GM21576 (cell line): ENCODE measurements around the gene FGD5.

Source experiments
- ATAC-seq: cut with Tn5 transposase; IDR thresholded peaks from one replicate; pipeline ENCODE4 v1.9.1; 2021; ENCODE audit warnings: mild to moderate bottlenecking, moderate library complexity; ENCODE audit not compliant: unreplicated experiment

The FGD5 gene, protein sequence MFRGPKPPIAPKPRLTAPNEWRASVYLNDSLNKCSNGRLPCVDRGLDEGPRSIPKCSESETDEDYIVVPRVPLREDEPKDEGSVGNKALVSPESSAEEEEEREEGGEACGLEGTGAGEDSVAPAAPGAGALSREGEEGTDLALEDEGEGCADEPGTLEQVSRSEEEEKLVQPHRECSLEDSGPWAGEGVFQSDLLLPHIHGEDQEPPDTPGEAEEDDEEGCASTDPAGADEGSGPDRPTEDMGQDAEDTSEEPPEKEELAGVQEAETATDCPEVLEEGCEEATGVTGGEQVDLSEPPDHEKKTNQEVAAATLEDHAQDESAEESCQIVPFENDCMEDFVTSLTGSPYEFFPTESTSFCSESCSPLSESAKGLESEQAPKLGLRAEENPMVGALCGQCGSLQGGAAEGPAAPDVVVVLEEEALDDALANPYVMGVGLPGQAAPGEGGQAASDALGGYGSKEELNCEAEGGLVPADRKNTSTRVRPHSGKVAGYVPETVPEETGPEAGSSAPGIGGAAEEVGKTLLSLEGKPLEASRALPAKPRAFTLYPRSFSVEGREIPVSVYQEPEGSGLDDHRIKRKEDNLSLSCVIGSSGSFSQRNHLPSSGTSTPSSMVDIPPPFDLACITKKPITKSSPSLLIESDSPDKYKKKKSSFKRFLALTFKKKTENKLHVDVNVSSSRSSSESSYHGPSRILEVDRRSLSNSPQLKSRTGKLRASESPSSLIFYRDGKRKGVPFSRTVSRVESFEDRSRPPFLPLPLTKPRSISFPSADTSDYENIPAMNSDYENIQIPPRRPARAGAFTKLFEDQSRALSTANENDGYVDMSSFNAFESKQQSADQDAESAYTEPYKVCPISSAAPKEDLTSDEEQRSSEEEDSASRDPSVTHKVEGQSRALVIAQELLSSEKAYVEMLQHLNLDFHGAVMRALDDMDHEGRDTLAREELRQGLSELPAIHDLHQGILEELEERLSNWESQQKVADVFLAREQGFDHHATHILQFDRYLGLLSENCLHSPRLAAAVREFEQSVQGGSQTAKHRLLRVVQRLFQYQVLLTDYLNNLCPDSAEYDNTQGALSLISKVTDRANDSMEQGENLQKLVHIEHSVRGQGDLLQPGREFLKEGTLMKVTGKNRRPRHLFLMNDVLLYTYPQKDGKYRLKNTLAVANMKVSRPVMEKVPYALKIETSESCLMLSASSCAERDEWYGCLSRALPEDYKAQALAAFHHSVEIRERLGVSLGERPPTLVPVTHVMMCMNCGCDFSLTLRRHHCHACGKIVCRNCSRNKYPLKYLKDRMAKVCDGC (N-terminal part only)

DNA sequence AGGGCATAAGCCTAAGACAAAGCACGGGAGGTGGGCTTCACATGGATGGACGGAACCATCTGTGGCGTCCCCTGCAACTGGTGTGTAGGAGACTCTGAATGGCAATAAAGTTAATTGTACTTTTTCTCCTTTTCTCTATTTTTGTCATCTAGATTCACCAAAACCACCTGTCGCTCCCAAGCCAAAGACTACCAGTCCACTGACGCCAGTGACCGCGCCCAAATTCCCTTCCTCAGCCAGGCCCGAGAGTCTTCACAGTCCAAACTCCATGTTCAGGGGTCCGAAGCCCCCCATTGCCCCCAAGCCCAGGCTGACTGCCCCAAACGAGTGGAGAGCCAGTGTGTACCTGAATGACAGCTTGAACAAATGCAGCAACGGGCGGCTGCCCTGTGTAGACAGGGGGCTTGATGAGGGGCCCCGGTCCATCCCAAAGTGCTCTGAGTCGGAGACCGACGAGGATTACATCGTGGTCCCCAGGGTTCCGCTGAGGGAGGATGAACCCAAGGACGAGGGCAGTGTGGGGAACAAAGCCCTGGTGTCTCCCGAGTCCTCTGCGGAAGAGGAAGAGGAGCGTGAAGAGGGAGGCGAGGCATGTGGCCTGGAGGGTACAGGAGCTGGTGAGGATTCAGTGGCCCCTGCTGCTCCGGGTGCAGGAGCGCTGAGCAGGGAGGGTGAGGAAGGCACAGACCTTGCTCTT lies at the start of gene FGD5:
Gene FGD5, plus strand, starts transcription at position 159 of the 697 bp plus-strand sequence. Its CDS starts 110 bp downstream, at position 269.
- no peak for ATAC-seq

DNA sequence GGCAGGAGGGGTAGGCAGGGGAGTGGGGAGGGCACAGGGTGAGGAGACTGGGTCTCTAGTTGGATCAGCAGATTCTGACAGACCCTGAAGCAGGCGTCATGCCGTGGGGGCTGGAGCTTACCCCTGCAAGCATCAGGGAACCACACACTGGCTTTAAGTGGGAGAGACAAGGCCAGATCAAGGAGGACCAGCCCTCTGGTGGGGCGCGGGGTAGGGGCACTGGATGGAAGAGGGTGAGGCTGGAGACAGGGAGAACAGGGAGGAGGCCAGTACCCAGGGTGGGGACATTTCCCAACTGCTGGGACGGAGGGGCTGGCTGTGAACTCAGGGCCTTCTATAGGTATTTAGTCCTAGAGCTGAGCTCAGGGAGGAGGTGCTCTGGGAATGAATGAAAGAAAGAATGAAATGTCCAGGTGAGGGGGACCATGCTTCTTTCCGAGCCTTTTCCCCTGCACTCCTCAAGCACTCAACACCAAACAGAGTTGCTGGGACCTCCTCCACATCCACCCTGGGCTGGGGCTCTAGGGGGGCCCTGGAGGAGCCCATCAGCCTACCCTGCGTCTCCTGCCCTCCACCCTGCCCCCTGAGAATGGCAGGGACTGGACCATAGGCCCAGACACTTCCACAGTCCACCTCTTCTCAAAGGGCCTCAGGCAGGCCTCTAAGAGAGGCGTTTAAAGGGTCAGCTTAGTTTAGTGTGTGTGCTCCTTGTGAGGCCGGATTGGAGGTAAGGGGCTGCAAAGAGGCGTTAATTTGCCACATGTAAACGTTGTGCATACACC lies 49.0 kb upstream of the FGD5 start:
- no peak for ATAC-seq

DNA sequence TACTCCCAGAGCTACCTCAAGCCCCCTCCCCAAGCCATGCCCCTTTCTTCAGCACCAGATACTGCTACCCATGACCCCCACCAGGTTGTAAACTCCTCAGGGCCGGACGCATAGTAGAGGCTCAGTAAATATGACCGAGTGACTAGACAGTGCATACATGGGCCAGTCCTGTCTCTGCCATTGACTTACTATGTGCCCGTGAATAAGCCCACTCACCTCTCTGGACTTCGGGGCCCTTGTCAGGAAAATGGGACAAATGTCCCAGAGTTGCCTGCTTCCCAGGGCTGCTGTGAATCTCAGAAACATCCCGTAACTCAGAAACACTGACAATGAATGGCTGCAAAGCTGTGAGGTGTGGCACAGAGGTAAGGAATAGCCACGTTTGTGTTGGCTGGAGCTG lies 48.2 kb upstream of the FGD5 start:
- no peak for ATAC-seq

DNA sequence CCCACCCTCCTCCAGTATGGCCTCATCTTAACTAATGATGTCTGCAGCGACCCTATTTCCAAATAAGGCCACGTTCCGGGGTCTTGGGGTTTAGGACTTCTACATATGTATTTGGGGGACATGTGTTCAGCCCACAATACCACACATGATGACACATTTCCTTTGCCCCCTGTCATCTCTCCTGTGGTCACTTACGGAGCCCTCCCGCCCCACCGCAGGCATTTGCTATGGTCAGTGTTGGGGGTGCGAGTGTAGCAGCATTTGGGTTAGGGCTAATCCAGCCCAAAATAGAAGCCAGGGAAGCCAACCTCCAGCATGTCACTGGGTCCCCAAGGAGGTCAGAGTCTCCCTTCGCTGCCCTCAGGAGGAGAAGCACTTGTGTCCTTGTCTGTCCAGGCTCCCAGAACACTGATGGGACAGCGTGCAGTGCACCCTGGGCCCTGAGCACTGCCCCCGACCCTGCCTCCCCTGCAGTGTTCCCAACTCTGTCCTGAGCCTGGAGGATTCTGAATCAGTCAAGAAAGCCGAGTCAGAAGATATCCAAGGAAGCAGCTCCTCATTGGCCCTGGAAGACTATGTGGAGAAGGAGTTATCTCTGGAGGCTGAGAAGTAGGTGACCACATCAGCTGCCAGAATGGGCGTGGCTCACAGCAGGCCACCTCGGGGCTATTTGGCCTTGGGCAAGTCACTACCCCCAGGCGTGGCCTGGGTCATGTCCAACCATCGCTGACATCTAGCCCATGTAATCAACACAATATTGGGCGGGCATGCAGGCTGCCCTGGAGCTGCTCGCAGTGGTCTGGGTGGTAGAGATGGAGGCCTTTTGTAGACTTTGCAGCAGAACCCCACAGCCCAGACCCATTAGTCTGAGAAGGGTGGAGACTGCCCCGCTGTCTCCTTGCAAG lies 46.9 kb upstream of the FGD5 start:
- no peak for ATAC-seq

DNA sequence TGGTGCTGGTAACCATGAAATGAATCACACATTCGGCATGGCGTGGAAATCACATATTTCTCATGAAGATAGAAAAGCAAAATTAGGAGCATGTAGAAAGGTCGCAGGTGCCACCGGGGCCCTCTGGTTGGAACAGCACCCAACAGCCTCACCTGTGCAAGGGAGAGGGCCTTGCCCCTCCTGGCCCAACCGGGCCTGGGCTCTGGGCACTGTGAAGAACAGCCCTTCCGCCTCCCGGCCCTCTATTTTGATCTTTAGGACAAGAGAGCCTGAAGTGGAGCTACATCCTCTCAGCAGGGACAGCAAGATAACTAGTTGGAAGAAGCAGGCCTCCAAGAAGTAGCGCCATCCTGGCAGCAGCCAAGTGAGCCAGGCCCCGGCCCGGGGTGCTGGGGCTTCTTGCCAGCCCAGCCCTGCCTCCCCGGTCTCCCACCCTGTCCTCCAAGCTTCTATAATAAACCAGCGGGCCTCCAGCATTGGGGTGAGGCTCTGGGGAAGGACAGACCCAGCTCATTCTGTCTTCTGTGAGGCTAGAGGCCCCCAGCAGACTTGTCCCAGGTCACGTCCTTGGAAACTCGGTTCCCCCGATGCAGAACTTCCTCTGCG lies 46.1 kb upstream of the FGD5 start:
- ATAC-seq: no peak

DNA sequence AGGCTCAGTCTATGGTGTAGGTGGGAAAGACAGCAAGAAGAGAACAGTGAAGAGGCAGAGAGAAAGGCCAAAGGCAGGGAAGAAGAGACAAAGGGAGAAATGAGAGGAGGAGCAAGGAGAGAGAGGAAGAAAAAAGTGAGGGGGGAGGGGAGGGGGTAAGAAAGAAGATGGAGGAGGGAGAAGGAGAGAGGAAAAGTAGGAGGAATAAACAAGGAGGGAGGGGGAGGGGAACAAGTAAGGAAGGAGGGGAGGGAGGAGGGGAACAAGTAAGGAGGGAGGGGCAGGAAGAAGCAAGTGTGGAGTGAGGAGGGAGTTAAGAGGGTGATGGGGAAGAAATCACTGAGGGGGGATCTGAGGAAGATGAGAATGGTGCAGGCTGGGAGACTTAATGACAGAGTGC lies 45.5 kb upstream of the FGD5 start:
- ATAC-seq: no peak

DNA sequence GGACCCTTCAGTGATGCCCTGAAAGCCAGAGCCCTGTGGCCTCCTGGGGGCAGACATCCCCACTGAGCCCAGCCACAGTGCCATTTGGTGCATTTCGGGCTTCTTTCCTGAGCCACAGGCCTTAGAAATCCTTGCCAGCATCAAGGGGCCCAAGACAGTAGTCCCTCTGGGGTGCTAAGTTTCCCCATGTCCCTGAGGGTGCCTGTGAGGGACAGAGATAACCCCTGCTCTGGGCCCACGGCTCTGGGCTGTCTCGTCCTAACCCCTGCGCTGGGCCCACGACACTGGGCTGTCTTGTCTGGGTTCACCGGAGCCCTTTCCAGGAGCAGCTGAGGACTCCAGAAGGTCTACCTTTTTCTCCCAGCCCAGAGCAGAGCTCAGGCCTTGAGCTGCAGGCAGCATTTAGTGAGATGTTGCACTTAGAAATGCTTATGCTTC lies 45.1 kb upstream of the FGD5 start:
- no peak for ATAC-seq

DNA sequence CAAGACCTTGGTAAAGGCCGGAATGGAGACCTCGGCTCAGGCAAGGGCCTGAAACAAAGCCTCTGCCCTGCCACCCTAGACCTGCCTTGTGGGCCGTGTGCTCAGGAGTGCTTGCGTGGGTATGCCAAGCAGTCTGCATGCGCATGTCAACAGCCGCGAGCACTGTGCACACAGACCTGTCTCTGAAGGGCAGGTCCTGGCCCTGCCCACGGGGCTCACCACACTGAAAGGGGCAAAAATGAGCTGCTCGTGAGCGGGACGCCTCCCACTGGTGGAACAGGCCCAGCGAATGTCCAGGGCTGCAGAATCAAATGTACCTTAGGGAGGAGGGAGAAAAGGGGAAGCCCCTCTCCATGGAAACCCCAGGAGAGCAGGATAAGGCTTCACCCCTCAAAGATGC lies 44.3 kb upstream of the FGD5 start:
- ATAC-seq: no peak

DNA sequence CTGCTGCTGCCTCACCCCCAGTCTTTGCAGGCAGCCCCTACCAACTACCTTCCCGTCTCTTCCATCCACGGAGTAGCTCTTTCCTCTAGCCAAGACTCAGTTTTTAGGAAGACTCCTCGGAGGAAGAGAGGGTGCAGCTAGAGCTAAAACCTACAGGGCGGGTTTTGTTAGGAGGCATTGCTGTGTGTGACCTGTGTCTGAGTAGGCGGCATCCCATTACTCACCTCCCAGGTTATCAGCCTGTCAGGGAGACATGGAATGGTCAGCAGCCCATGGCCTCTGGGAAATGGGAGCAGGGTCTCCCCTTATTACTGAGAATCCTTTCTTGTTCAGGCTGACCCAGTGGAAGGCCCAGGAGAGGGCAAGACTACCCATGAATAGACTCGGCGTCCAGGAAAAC lies 43.8 kb upstream of the FGD5 start:
- ATAC-seq: no peak

DNA sequence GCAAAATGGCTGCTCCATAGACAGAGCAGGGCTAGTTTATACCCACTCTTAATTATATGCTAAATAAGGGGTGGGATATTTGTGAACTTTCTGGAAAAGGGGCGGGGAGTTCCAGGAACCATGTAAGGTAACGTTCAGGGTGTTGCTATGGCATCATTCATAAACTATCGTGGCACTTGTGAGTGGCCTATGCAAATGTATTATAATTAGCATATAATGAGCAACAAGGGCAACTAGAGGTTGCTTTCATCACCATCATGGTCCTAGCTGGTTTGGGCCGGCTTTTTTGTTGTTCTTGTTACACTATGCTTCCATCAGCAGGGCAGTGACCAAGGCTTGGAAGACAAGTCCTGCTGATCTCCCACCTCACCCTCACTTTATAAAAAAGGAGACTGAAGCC lies 43.2 kb upstream of the FGD5 start:
- ATAC-seq: no peak

DNA sequence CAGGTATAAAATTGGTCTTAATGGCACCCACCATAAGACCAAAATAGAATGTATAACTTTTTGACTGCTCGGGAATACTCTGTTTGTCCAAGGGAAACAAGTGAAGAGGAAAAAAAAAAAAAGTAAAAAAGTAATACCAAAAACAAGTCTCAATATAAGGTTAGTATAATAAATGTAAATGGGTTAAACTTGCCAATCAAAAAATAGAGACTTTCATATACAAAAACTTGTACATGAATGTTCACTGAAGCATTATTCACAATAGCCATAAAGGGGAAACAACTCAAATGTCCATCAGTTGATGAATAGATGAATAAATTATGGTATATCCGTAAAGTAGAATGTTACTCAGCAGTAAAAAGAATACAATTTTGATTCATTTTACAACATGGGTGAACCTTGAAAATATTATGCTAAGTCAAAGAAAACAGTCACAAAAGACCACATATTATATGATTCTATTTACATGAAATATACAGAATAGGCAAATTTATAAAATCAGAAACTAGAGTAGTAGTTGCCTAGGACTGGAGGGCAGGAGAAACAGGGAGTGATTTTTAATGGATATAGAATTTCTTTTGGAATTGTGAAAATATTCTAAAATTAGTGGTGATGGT lies 39.6 kb upstream of the FGD5 start:
- no peak for ATAC-seq

DNA sequence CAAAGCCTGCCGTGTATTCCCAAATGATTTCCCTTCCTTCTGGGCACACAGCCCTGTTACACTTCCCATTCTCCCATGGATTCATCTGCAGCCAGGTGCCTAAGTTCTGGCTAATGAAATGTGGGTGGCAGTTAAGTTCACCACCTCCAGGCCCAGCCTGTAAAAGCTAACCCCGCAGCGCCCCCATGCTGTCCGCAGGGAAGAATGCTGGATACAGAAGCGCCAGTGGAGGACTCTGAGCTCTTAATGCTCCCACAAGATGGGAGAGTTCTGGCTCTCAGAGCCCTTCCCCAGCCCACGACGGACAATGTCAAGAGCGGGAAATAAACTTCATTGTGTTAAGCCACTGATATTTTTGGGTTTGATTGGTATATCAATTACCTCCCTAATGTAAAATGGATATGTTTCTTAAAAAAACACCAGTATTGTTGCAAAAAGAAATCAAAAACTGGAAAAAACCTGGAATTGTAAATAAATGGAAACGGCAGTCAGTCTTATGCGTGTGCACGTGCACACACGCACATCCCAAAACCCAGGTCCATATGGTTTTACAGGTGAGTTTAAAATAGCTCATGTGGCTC lies 37.7 kb upstream of the FGD5 start:
- ATAC-seq: peak; percentile 90

DNA sequence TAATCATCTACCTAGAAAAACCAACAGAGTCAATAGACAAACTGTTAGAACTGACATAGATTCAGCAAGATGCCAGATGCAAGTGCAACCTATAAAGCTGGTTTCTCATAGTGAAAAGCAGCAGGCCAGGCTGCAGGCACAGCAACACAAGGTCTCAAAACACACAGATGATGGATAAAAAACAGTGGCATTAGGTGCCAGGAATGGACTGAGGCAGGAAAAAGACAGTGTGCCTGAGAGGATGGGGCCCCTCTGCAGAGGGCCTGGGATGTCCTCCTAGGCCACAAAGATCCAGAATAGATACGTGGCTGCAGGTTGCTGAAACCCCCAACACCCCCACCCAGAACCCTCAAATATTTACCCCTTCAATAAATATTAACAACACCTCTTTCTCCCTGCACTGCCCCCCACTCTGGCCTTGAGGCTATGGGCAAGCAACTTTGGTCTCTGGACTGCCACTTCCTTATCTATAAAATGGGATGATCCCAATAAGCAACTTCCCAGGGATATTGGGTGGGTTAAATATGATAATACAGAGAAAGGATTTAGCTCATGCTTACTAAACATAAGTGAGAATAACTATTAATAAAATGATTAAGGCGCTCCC lies 35.2 kb upstream of the FGD5 start:
- no peak for ATAC-seq

DNA sequence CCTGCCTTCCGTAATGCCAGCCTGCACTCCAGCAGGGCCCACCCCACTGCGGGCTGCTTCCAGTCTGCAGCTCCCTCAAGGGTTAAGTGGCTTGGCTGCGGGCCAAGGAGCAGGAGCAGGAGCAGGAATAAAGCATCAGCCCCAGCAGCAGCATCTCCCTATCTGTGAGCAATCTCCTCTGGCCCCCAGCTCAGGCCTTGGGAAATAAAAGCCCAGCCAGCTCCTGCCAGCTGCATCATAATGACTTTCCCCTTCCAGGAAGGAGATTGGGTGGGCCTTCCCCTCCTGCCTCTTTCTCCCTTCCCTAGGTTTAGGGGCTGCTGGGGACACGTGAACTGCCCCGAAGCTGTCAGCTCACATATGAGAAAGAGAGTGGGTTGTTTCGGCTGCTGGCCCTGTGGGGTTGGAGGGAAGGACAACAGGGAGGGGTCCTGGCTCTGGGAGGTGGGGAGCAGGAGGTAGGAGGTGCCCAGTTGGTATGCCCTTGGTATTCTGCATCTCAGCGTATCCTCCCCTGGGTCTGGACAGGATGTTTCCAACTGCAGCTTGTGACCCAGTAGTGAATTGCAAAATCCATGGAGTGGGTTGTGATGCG lies 34.6 kb upstream of the FGD5 start:
- ATAC-seq: no peak

DNA sequence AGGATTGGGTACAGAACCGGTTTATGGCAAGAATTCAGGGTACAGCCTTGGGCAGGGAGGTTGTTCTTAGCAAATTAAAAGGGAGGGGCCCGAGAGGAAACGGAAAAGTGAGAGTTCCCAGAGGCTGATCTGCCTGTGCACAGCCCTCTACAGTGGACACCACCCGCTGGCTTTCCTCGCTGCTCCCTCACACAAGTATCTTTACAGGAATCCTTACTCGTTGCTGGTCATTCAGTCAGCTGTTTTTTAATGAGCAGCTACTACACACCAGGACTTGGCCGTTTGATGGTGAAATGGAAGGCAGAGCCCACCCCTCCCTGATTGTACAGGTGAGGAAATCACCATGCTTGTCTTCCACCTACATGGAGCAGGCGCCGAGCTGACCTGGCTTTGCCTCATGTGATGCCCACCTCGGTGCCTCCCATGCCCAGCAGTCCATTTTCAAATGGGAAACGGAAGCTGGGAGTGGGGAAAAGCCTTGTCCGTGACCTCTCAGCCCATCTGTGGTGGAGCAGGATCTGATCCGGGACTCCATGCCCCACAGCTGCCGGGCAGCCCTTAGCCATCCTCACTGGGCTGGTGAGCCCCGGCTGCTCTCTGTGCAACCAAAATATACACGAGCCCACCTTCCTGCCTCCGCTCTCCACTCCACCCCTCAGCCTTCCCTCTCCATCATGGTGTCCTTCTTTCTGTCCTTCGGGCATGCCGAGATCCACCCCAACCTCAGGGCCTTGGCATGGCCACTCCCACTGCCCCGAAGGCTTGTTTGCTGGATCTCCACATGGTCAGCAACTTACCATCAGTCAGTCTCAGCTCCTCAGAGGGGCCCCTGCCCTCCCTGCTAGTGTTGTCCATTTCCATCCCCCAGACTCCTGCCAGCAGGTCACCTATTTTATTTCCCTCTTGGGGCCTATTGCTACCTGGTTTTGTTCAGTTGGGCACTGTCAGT lies 33.3 kb upstream of the FGD5 start:
- no peak for ATAC-seq

DNA sequence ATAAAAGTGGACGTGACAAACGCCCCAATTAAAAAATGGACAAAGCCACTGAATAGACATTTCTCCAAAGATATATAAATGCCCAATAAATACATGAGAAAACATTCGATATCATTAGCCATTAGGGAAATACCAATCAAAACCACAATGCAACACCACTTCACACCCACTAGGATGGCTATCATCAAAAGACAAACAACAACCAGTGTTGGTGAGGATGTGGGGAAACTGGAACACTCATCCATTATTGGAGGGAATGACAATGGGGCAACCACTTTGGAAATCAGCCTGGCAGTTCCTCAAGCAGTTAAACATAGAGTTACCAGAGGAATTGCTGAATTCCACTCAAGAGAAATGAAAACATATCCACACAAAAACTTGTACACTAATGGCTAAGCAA lies 32.4 kb upstream of the FGD5 start:
- ATAC-seq: no peak
